Activated T-cell treated with anti-CD3 and anti-CD28 coated beads for 24 hours (primary cell): ENCODE results near the gene GPX3.

Source experiments
- DNase-seq: peaks from one replicate; pipeline ENCODE4 v3.0.0-alpha.2; 2020; ENCODE audit warnings: low read depth

GPX3 gene

DNA sequence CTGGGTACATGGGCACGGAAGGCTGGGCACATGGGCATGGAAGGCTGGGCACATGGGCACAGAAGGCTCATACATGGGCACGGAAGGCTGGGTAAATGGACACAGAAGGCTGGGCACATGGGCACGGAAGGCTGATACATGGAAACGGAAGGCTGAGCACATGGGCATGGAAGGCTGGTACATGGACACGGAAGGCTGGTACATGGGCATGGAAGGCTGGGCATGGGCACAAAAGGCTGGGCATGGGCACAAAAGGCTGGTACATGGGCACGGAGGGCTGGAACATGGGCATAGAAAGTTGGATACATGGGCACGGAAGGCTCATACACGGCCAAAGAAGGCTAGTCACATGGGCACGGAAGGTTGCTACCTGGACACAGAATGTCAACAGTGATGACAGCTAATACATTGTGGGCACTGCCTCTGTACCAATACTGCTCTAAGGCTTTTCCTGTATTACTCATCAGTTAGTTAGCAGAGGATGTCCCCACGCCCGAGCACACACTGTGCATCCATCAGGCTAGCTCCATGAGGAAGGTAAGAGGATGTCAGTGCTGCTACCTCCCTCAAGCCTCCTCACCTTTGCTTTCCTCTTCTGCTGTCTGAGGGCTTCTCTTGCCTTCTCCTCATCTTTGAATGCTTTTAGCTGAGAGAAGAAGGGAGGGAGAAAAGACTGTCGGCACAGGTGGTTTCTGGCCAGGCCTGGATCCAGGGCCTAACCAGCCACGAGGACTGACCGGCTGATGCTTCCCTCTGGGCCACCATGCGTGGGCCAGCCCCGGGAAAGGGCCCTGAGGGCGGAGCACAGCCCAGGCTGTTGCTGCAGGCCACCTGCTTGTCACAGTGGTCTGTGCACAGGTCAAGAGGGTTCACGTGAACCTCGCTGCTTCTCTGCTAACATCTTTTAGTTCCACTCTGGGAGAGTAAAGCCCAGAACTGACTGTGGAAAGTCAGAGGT, 14.3 kb downstream of the GPX3 start:
- no peak for DNase-seq

DNA sequence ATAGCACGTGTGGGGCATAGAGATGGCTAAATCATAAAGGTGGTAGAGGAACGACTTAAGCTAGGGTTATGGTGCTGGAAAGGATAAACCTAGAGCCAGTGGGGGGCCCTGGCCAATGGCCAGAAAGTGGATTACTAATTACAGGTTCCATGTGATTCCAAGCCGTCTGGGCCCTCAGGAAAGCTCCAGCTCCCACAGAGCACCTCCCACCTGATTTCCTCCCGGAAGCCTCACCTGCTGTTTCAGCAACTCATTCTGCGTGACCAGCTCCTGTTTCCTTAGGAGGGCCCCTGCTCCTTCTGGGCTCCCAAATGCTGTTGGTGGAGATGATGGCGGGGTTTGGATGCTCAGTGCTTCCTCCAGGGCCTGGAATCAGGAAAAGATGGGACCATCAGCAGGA, 16.2 kb downstream of the GPX3 start:
- no peak for DNase-seq

DNA sequence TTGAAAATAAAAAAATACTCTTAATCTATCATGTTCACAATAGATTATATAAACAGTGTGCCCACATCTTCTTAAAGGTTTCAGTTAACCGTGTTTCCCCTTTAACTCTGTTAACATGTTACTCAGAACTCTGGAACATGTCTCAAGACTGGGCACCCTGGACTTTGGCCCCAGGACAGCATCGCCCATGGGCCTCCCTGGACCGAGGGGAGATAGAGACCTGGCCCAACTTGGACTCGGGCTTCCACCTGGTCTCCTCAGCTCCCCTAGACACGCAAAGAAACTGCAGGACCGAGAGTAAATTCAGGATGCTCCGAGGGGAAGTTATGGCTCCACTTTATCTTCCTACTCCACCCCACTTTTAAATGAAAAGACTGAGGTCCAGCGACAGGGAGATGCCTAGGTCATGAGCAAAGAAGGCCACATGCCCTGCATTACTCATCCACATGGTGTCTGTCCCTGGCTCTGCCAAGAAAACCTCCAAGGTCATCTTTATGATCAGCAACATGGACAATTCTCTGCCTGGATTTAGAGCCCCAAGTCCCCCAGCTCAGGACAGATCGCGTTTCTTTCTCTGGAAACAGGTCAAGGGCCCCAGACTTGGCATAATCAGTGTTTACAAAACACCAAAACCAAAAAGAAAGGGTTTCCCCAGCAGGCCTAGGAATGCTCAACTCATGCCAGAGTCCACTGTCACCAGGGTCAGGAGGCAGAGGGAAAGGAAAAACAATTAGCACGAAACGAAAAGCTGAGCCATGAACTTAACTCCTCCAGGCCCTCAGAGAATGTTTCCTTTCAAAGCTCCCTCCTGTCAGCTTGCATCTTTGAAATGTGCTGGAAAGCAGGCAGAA, 17.4 kb downstream of the GPX3 start:
- no peak for DNase-seq

DNA sequence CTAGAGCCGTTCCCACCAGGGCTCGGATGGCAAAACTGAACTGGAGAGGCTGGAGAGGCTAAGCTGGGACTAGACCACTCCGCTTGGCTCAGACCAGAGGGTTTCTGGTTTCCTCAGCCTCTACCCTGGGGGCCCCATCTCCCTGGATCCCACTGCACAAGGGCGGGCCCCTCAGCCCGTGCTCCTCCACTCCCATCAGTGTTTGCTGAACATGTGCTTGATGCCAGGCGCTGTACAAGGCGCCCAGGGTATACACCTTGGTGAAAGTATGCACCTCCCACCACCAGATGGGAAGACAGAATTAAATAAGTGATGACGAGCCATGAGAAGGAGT, 18.0 kb downstream of the GPX3 start:
- DNase-seq: no peak

DNA sequence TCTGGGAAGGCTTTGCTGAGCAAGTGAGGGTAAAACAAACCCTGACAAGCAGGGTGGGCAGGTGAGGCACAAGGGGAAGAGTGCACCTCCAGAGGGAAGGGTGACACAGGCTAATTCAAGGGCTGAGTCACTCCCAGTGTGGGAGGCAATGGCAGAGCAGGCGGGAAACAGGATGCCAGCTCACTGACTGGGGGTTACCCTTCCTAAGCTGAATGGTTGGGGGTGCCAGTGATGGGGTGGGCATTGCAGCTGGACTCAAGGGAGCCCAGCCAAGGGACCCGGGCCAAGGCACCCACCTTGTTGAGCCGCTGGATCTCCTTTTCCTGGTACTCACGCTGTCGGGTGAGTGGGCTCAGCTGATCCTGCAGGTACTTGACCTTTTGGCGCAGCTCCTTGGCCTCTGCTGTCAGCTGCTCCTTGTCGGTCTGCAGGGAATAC, 18.4 kb downstream of the GPX3 start:
- DNase-seq: peak; percentile 14

DNA sequence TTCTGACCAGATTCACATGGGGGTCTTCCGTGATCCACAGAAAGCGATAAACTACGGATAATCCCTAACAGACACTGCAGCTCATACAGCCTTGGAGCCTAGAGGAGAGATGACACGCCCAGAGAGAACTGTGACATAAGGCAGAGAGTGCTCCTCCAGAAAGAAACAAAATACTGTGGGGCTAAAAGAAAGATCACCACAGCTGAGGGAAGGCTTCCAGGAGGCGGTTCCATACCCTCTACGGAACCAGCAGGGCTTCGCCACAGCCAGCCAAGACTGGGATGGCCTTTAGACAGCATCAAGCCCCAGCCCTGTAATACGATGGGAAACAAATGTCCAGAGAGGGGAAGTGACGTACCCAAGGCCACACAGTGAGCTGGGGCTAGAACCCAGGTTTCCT, 19.3 kb downstream of the GPX3 start:
- no peak for DNase-seq

DNA sequence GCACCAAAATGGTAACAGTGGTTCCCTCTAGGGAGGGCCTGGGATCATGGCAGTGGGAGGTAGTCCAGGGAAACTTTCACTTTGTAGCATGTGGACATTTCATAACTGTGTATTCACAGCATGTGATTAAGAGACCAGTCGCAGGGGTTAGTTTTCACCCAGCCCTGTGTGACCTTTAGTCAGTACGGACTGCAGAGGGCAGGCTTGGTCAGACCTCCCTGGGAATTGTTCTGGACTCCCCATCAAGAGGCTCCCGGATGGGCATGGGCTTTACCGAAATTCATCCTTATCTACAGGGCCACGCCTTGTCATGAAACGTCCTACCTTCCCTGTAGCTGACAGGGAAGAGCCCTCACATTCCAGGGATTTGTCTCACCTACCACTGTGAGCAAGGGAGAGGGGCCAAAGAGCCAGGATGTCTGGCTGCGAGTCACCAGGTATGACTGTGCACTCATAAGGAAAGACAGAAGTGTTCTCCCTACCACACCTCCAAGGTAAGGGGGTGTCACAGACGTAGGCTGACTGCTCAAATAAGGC, 19.9 kb downstream of the GPX3 start:
- DNase-seq: no peak

DNA sequence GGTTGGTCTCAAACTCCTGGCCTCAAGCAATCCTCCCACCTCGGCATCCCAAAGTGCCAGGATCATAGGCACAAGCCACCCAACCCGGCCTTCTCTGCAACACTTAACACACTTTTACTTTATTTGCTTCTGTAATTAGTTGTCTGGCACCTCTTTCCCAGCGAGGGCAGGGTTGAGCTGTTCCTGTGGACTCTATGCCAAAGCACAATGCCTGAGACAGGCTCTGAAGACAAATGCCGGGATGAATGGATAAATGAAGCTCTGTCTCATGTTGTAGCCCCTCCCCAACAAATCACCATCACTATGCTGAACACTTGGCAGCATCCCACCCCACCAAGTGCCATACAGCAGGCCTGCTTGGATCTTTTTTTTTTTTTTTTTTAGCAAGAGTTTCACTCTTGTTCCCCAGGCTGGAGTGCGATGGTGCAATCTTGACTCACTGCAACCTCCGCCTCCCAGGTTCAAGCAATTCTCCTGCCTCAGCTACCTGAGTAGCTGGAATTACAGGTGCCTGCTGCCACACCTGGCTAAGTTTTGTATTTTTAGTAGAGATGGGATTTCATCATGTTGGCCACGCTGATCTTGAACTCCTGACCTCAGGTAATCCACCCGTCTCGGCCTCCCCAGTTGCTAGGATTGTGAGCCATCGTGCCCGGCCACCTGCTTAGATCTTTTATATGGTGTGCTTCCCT, 21.3 kb downstream of the GPX3 start:
- DNase-seq: no peak

DNA sequence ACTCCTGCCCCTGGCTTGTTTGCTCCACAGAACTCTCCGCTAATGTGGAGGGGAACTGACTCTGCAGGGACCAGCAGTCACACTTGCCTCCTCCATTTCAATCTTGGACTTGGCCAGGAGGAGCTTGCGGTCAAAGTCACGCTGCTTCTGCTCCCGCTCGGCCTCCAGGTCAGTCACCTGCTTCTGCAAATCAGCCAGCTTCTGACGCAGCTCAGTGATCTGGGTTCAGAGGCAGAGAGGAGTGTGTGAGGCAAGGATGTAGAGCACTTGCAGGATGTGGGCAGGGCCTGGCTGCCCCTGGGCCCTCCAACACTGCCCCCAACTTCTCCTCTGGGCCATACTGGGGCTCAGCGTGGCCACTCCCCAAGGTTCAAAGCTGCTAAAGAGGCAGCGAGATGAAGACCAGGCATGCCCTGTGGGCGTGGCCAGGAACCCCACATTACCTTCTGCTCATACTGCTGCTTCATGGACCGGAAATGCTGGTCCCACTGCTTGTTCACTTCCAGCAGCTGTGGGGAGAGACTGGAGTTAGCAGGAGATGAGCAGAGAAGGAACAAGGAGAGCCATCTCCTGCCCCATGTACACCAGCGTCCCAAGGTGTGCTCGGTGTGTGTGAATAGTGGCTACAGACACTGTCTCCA, 22.2 kb downstream of the GPX3 start:
- DNase-seq: no peak

DNA sequence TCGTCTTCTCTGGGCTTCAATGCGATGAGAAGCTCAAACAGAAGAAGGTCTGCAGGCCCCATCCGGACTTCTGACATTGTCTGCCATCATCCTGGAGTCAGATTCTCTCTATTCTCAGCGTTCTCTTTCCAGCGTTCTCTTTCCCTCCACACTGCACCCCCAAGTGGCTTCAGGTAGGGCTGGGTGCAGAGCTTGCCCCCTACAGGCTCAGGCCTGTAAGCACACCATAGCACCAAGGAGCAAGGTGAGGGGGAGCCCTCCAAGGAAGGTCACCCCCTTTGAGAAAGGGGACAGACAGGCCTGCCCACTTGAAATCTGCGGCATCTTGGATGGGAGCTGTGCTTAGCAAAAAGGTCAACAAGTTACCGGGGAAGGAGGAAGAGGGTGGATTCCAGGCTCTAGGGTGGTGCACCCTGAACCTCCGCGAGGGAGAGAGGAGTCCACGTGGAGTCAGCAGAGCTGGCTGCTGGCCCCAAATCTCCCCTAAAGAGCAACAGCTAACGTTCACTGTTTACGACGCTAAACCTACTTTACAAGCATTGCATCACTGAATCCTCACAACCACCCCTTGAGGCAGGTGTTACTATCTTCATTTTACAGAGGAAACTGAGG, 27.5 kb downstream of the GPX3 start:
- DNase-seq: no peak

DNA sequence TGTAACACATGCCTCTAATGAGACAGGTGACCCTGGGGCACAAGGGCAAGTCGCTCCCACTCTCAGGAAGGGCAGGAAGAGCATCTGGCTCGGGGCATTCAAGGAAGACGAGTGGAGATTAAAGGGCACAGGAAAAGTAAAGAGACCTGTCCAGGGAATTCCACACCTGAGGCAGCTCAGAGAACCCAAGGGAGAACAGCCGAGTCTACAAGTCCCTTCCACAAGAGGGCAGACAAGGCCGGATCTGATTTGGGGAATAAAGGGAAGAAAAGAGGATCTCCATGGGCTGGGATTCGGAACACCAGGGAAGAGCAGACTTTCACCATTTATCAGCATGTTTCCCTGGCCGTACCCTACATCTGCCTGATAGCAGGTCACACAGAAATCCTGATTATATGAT, 28.1 kb downstream of the GPX3 start:
- DNase-seq: no peak

DNA sequence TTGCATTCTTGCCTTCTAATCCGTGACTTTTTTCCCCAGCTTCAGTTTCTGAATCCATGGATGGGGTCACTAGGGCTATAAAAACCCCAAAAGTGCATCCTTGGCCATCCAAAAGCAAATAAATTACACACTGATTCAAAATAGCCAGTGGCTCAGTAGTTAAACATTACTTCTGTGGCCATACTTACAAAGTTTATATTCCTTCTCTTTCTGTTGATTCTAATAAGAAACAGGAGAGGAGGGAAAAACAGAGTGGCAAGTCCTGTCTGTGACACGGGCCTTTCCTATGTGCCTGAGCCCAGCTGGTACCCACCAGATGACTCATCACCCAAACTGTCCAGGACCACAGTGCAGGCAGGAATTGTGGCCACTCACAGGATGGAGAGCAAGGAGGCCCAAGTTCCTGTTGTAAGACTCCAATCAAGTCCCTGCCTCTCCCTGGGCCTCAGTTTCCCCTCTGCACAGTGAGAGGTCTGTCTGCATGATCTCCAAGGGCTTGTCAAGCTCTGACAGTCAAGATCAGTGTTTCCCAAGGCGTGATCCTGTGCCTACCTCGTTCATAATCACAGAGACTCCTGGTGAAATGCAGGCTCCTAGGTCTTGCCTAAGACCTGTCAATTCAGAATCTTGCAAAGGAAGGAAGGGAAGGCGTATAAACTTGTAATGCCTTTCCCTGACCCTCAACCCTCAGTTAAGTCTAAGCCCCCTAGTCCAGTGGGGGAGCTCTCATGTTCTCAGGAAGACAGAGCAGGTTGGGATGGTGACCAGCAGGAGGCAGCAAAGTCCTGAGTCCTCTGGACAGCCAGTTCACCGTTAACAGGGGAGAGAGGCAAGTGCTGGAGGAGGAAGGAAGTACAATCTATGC, 30.9 kb downstream of the GPX3 start:
- peak; percentile 57 for DNase-seq

DNA sequence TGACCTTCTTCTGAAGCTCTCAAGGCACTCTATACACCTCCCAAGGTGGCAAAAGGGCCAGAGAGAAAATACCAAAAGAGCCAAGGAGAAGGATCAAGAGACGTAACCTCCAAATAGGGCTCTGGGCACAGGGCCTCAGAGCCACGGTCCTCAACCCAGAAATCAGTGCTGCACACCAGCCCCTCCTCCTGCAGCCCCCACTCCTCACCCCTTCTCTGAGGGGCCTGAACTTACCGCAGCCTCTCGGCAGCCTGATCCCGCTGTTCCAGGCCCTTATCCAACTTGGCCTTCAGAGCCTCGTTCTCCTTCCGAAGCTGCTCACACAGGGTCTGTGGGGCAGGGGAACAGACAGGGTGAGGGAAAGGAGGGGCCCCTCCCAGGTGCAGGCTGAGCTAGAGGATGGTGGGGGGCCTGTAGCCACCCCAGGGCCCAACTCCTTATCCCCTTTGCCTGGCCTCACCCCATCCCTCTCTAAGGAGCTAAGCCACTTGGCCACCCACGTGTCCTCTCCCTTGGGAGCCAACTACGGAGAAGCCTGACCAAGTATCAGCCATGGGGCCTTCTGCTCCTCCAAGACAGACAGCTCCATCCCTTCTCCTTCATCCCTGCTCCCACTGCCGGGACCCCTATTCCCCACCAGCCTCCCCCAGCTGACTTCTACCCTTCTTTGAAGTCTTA, 31.7 kb downstream of the GPX3 start:
- no peak for DNase-seq

DNA sequence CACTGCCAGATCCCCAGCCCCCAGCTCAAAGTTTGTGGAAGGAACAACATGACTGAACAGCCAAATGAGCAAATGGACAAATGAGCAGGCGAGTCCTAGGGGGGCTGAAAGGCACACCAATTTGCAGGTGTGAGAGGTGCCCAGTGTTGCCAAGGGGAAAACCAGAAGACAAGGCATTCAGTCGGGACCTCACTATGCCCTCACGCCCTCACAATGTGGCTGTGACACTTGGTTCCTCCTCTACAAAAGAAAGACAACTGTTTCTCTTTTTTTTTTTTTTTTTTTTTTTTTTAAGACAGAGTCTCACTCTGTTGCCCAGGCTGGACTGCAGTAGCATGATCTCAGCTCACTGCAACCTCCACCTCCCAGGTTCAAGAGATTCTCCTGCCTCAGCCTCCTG, 32.4 kb downstream of the GPX3 start:
- no peak for DNase-seq

DNA sequence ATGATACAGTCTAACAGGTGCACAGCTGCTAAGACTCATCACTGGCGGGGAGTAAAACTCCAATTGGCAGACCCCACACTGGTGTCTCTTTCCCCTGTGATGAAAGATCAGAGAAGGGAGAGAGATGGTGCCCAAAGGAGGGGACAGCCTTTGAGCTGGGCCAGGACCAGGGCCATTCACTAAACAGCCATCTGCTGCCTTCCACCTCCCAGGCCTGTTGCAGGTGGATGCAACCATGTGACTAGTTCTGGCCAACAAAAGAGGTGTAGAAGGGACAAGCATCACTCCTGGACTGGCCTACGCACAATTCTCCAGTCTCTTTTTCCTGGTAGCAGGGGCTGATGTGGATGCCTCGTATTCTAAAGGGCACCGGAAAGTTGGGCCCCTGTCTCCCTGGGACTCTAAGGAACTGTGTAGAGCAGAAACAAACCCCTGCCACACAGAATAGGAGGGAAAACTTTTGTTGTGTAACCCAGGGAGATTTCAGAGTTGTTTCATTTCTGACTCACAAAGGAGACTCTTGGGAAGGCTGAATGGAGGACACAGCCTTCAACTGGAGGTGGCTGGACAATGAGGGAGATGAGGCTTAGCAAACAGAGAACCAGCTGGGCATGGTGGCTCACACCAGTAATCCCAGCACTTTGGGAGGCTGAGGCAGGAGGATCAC, 33.5 kb downstream of the GPX3 start:
- no peak for DNase-seq

DNA sequence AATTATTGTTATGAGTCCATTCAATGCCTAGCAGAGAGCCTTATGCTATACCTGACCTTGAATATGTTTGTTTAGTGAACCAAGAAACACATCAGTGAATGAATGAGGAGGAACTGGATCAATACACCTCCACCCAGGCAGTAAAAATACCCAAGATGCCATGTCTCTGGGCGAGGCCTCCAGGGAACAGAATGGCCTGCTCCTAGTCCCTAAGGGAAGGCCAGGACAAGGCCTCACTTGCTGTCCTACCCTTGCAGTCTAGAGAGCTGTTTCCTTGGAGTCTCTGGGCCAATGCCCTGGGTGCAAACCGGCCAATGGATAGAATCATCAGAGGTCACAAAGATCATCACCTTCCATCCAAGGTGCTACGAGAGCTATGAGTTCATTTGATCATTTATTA, 34.3 kb downstream of the GPX3 start:
- no peak for DNase-seq

DNA sequence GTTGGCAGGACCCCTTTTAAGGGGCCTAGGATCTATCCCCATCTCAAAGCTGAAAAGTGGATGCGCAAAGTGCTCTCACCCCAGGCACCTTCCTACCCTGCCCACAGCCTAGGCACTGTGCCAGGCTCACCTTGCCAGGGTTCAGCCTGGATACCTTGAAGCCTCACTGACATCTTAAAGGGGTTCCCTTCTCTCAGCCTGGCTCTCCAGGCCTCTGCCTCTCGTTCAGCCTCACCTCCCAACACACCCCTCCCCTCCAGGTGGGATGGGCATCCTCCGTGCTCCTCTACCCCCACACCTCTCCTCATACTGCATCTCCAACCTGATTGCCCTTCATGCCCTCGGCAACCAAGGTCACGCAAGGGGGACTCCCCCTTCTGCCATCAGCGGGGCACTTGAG, 34.9 kb downstream of the GPX3 start:
- DNase-seq: no peak

DNA sequence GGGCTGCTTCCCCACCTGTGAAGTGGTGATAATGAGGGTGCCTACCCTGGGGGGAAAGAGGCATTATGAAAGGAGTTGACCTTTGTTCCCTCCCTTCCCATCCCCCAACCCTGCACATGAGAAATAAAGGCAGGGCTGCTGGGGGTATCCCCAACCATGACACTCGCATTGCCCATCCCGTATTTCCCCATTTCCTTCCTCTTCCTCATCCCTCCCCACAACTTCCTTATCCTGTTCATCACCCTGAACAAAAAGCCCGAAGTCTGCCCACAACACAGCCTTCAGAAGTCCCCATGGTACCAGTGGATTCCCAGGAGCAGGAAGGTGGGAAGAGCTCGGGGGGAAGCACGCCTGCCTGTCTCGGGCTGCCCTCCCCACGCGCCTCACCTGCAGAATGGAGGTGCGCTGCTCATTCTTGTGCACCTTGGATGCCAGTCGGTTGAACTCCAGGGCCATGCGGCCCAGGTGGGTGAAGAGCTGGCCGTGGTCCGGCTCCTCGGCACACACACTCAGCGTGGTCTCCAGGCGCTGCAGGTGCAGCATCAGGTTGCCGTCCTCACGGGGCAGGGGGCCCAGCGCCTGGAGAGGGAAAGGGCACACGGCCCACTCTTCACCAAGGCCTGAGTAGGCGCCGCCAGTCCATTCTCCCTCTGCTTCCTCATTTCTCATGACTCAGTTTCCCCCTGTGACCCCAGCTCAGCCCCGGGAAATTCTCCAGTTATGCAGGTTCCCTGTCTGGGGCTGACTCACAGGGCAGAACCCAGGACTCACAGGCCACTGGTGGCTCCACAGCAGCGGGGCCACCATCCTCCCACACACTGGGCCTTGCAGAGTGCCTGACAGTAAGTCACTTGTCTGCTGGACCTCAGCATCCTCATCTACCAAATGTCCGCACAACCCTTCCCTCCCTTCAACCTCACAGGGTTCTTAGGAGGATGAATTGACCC, 36.3 kb downstream of the GPX3 start:
- DNase-seq: no peak
